Fibroblast of mammary gland (primary cell): Measurements from ENCODE around the gene SLK.
A peak's percentile ranks its signal among the peaks of the same experiment; 100 is the strongest.

Experiments used
- DNase-seq: peaks from one replicate; pipeline ENCODE4 v3.0.0-alpha.2; 2010; ENCODE audit warnings: low read depth
- H3K4me3 ChIP-seq: 2 replicates; pipeline ENCODE4 v1.5.1; 2011; ENCODE audit warnings: low read depth, mild to moderate bottlenecking, low read length, moderate library complexity; ENCODE audit not compliant: control insufficient read depth
- CTCF ChIP-seq: conservative IDR thresholded peaks from 2 replicates; pipeline ENCODE4 v1.5.1; 2011; ENCODE audit warnings: low read depth, low read length, inconsistent platforms; ENCODE audit not compliant: control insufficient read depth, insufficient read depth

Gene SLK

GRCh38 chr10:104034401-104035193 is 67.7 kb downstream of the SLK start:
- no peak for TF ChIP-seq CTCF
- no peak for DNase-seq
- H3K4me3 ChIP-seq, result no peak overlapping the region

- DNase-seq, result no peak
- TF ChIP-seq CTCF, result no peak
- no peak overlapping the region for H3K4me3 ChIP-seq
Observed at GRCh38 chr10:104035194-104036068, 68.5 kb downstream of the SLK start.

GRCh38 chr10:104036069-104036384 is 69.1 kb downstream of the SLK start:
- no peak for TF ChIP-seq CTCF
- DNase-seq, result no peak
- H3K4me3 ChIP-seq, result no peak overlapping the region

- no peak overlapping the region for H3K4me3 ChIP-seq
- no peak for TF ChIP-seq CTCF
- DNase-seq, result peak; percentile 33
Observed at GRCh38 chr10:104036518-104037260, 69.7 kb downstream of the SLK start.

GRCh38 chr10:104037261-104037951 is 70.5 kb downstream of the SLK start:
- no peak overlapping the region for H3K4me3 ChIP-seq
- DNase-seq, result no peak
- TF ChIP-seq CTCF, result no peak

GRCh38 chr10:104038537-104038936 is 71.6 kb downstream of the SLK start:
- no peak for TF ChIP-seq CTCF
- no peak for DNase-seq
- H3K4me3 ChIP-seq, result no peak overlapping the region
